ENCODE data around the gene SEPTIN6. TPM values are rescaled to one million over a fixed set of nuclear protein-coding genes. Genes with fewer than 3 reads are reported as not detected.

Gene SEPTIN6
- total and polyA plus RNA-seq, 4 donors: 9.4 to 11.5 (median 10.6) TPM

- 86% methylated on average over 6 of the region's 6 CpGs for WGBS
- Histone ChIP-seq H3K9ac (ENCODE audit: low read depth in 1 of 2, low read length in 2 of 2) (no peak overlapping the region), H3K36me3 (ENCODE audit: control insufficient read depth in 4 of 4, insufficient read depth in 3 of 4, low read depth in 1 of 4, low read length in 3 of 4) (no peaks in the 10 kb centered on the region), H3K4me1 (ENCODE audit: control insufficient read depth in 4 of 4, insufficient read depth in 4 of 4, low read length in 3 of 4) (peaks cover 0 to 4% (median 0%) of the 10 kb centered on the region in 4 donors), H3K9me3 (ENCODE audit: control insufficient read depth in 4 of 4, low read length in 3 of 4) (no peaks in the 10 kb centered on the region), H3K4me3 (ENCODE audit: low read depth in 1 of 3, low read length in 3 of 3) (no peak overlapping the region), H3K27ac (ENCODE audit: low read depth in 1 of 2, low read length in 2 of 2) (no peak overlapping the region), H3K27me3 (ENCODE audit: control insufficient read depth in 4 of 4, insufficient read depth in 4 of 4, low read length in 3 of 4) (no peaks in the 10 kb centered on the region)
- TF ChIP-seq JUND (IDR thresholded peaks at IDR 0.05) (no peak), RAD21 (IDR thresholded peaks at IDR 0.05) (no peak), RXRA (IDR thresholded peaks at IDR 0.05) (no peak), YY1 (IDR thresholded peaks at IDR 0.05) (no peak), NR2F2 (IDR thresholded peaks at IDR 0.05) (no peak), SP1 (IDR thresholded peaks at IDR 0.05) (no peak), FOXA1 (IDR thresholded peaks at IDR 0.05) (no peak), EGR1 (IDR thresholded peaks at IDR 0.05; ENCODE audit: low read depth in 2 of 2) (no peak), FOXA2 (IDR thresholded peaks at IDR 0.05) (no peak), HNF4G (IDR thresholded peaks at IDR 0.05) (no peak), ATF3 (IDR thresholded peaks at IDR 0.05) (no peak)
- TF ChIP-seq, protein P1, sequence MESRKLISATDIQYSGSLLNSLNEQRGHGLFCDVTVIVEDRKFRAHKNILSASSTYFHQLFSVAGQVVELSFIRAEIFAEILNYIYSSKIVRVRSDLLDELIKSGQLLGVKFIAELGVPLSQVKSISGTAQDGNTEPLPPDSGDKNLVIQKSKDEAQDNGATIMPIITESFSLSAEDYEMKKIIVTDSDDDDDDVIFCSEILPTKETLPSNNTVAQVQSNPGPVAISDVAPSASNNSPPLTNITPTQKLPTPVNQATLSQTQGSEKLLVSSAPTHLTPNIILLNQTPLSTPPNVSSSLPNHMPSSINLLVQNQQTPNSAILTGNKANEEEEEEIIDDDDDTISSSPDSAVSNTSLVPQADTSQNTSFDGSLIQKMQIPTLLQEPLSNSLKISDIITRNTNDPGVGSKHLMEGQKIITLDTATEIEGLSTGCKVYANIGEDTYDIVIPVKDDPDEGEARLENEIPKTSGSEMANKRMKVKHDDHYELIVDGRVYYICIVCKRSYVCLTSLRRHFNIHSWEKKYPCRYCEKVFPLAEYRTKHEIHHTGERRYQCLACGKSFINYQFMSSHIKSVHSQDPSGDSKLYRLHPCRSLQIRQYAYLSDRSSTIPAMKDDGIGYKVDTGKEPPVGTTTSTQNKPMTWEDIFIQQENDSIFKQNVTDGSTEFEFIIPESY (IDR thresholded peaks at IDR 0.05): no peak
- TF ChIP-seq, protein P2, sequence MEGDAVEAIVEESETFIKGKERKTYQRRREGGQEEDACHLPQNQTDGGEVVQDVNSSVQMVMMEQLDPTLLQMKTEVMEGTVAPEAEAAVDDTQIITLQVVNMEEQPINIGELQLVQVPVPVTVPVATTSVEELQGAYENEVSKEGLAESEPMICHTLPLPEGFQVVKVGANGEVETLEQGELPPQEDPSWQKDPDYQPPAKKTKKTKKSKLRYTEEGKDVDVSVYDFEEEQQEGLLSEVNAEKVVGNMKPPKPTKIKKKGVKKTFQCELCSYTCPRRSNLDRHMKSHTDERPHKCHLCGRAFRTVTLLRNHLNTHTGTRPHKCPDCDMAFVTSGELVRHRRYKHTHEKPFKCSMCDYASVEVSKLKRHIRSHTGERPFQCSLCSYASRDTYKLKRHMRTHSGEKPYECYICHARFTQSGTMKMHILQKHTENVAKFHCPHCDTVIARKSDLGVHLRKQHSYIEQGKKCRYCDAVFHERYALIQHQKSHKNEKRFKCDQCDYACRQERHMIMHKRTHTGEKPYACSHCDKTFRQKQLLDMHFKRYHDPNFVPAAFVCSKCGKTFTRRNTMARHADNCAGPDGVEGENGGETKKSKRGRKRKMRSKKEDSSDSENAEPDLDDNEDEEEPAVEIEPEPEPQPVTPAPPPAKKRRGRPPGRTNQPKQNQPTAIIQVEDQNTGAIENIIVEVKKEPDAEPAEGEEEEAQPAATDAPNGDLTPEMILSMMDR (IDR thresholded peaks at IDR 0.05; ENCODE audit: low read depth, low read length, missing input control): no peak
- TF ChIP-seq, protein P3, sequence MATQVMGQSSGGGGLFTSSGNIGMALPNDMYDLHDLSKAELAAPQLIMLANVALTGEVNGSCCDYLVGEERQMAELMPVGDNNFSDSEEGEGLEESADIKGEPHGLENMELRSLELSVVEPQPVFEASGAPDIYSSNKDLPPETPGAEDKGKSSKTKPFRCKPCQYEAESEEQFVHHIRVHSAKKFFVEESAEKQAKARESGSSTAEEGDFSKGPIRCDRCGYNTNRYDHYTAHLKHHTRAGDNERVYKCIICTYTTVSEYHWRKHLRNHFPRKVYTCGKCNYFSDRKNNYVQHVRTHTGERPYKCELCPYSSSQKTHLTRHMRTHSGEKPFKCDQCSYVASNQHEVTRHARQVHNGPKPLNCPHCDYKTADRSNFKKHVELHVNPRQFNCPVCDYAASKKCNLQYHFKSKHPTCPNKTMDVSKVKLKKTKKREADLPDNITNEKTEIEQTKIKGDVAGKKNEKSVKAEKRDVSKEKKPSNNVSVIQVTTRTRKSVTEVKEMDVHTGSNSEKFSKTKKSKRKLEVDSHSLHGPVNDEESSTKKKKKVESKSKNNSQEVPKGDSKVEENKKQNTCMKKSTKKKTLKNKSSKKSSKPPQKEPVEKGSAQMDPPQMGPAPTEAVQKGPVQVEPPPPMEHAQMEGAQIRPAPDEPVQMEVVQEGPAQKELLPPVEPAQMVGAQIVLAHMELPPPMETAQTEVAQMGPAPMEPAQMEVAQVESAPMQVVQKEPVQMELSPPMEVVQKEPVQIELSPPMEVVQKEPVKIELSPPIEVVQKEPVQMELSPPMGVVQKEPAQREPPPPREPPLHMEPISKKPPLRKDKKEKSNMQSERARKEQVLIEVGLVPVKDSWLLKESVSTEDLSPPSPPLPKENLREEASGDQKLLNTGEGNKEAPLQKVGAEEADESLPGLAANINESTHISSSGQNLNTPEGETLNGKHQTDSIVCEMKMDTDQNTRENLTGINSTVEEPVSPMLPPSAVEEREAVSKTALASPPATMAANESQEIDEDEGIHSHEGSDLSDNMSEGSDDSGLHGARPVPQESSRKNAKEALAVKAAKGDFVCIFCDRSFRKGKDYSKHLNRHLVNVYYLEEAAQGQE (IDR thresholded peaks at IDR 0.05): no peak
- DNase-seq (ENCODE audit: low spot score): no peak
Observed at GRCh38 chrX:119735467-119735866, 42.5 kb upstream of the SEPTIN6 start.

DNA sequence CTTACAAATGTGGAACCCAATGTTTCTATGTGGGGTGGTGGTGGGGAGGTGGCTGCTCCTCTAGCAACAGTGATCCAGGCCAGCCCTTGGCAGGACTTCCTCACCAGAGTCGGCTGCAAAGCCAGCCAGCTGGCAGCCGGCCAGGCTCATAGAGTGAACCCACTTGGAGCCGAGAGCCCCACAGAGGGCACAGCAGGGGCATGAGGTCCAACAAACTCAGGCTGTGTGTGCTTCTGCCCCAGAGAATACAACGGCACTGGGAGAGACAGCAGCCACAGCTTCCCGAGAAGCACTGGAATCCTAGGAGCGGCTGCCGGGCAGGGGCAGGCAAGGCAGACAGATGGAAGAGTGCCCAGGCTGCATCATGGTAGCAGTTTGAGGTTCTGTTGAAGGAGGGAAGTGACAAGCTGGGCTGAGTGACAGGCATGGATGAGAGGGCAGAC lies 42.0 kb upstream of the SEPTIN6 start:
- no peaks in the 10 kb centered on the region for H3K36me3 ChIP-seq (ENCODE audit: control insufficient read depth in 4 of 4, insufficient read depth in 3 of 4, low read depth in 1 of 4, low read length in 3 of 4)
- no peak for DNase-seq (ENCODE audit: low spot score)
- 29% methylated on average over 7 of the region's 7 CpGs for WGBS
- no peaks in the 10 kb centered on the region for H3K9me3 ChIP-seq (ENCODE audit: control insufficient read depth in 4 of 4, low read length in 3 of 4)
- peaks cover 0 to 4% (median 0%) of the 10 kb centered on the region in 4 donors for H3K4me1 ChIP-seq (ENCODE audit: control insufficient read depth in 4 of 4, insufficient read depth in 4 of 4, low read length in 3 of 4)
- H3K27me3 ChIP-seq (ENCODE audit: control insufficient read depth in 4 of 4, insufficient read depth in 4 of 4, low read length in 3 of 4): no peaks in the 10 kb centered on the region
- no peak overlapping the region for H3K9ac ChIP-seq (ENCODE audit: low read depth in 1 of 2, low read length in 2 of 2)
- no peak overlapping the region for H3K4me3 ChIP-seq (ENCODE audit: low read depth in 1 of 3, low read length in 3 of 3)
- H3K27ac ChIP-seq (ENCODE audit: low read depth in 1 of 2, low read length in 2 of 2): no peak overlapping the region
- no peak for TF ChIP-seq YY1 (IDR thresholded peaks at IDR 0.05)
- TF ChIP-seq NR2F2 (IDR thresholded peaks at IDR 0.05): no peak
- no peak for TF ChIP-seq FOXA1 (IDR thresholded peaks at IDR 0.05)
- no peak for TF ChIP-seq HNF4A (conservative IDR thresholded peaks at IDR 0.05)
- no peak for TF ChIP-seq JUND (IDR thresholded peaks at IDR 0.05)
- TF ChIP-seq, protein P4, sequence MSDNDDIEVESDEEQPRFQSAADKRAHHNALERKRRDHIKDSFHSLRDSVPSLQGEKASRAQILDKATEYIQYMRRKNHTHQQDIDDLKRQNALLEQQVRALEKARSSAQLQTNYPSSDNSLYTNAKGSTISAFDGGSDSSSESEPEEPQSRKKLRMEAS (IDR thresholded peaks at IDR 0.05): no peak
- no peak for TF ChIP-seq RXRA (IDR thresholded peaks at IDR 0.05)
- no peak for TF ChIP-seq TAF1 (conservative IDR thresholded peaks at IDR 0.05)
- TF ChIP-seq, protein P1 (IDR thresholded peaks at IDR 0.05): no peak
- TF ChIP-seq, protein P2 (IDR thresholded peaks at IDR 0.05; ENCODE audit: low read depth, low read length, missing input control): no peak
- no peak for TF ChIP-seq HNF4G (IDR thresholded peaks at IDR 0.05)
- no peak for TF ChIP-seq SP1 (IDR thresholded peaks at IDR 0.05)
- TF ChIP-seq EGR1 (IDR thresholded peaks at IDR 0.05; ENCODE audit: low read depth in 2 of 2): no peak
- no peak for TF ChIP-seq FOXA2 (IDR thresholded peaks at IDR 0.05)
- TF ChIP-seq RAD21 (IDR thresholded peaks at IDR 0.05): no peak
- TF ChIP-seq ATF3 (IDR thresholded peaks at IDR 0.05): no peak

Measured in liver (tissue), 9 donors.